IMR-90 (cell line): ENCODE results near the gene RGS19. TPM values are rescaled to one million over a fixed set of nuclear protein-coding genes. Genes with fewer than 3 reads are reported as not detected.

Experiments
- ATAC-seq: fragments of 200-7000 bp; cut with Tn5 transposase; 2 replicates; pipeline ENCODE4 v1.9.1; 2020; ENCODE audit warnings: low read depth, mild to moderate bottlenecking, moderate library complexity
- BruUV-seq: library from RNA; stranded (reverse); fragments of 400-500 nt; replicated peaks from 2 replicates; lab custom pipeline; 2021; lab: Mats Ljungman, UMichigan
- CTCF ChIA-PET: fragments of 300-600 bp; formaldehyde crosslinking; extraction: SDS; loops from one replicate; lab custom pipeline; 2021; ENCODE audit warnings: antibody characterized with exemption; lab: Yijun Ruan, JAX
- POLR2A ChIA-PET: fragments of 300-600 bp; sonication (Branson Sonifier 250); formaldehyde crosslinking; loops from one replicate; lab custom pipeline; 2022; ENCODE audit warnings: antibody characterized with exemption; ENCODE audit not compliant: unreplicated experiment; lab: Charles Lee
- DNase-seq: peaks from one replicate; pipeline ENCODE4 v3.0.0; 2013
- H2AFZ ChIP-seq: replicated peaks from 2 replicates; pipeline ENCODE3; 2013; ENCODE audit warnings: low read length, mild to moderate bottlenecking; ENCODE audit not compliant: poor library complexity
- H2AK5ac ChIP-seq: 2 replicates; pipeline ENCODE4 v1.6.1; 2013; ENCODE audit warnings: low read depth, low read length, inconsistent platforms
- H2AK9ac ChIP-seq: replicated peaks from 2 replicates; pipeline ENCODE3; 2013; ENCODE audit warnings: mild to moderate bottlenecking, low read depth, low read length, moderate library complexity; ENCODE audit not compliant: poor library complexity
- H2BK120ac ChIP-seq: 2 replicates; pipeline ENCODE4 v1.6.1; 2013; ENCODE audit warnings: low read depth, low read length, inconsistent platforms
- H2BK15ac ChIP-seq: 3 replicates; pipeline ENCODE4 v1.6.1; 2013; ENCODE audit warnings: low read depth, low read length, inconsistent platforms
- H2BK20ac ChIP-seq: 2 replicates; pipeline ENCODE4 v1.6.1; 2013; ENCODE audit warnings: low read depth, mild to moderate bottlenecking, inconsistent platforms, low read length, moderate library complexity
- H2BK5ac ChIP-seq: 2 replicates; pipeline ENCODE4 v1.6.1; 2013; ENCODE audit warnings: mild to moderate bottlenecking, low read depth, low read length, inconsistent platforms; ENCODE audit not compliant: poor library complexity, severe bottlenecking
- H3K14ac ChIP-seq: replicated peaks from 2 replicates; pipeline ENCODE4 v1.6.1; 2013; ENCODE audit warnings: low read depth, low read length, inconsistent platforms
- H3K18ac ChIP-seq: 2 replicates; pipeline ENCODE4 v1.6.1; 2013; ENCODE audit warnings: low read depth, low read length, control low read depth
- H3K23ac ChIP-seq: 2 replicates; pipeline ENCODE4 v1.6.1; 2013; ENCODE audit warnings: low read depth, low read length, inconsistent platforms
- H3K27ac ChIP-seq: 2 replicates; pipeline ENCODE4 v1.5.1; 2013; ENCODE audit warnings: mild to moderate bottlenecking, control low read depth, low read length; ENCODE audit not compliant: insufficient read depth
- H3K27me3 ChIP-seq: 2 replicates; pipeline ENCODE4 v1.6.1; 2013; ENCODE audit warnings: low read length; ENCODE audit not compliant: control insufficient read depth, insufficient read depth
- H3K36me3 ChIP-seq: 2 replicates; pipeline ENCODE4 v1.6.1; 2013; ENCODE audit warnings: low read length, mixed read lengths; ENCODE audit not compliant: control insufficient read depth, insufficient read depth
- H3K4ac ChIP-seq: 2 replicates; pipeline ENCODE4 v1.6.1; 2013; ENCODE audit warnings: low read depth, low read length, inconsistent platforms
- H3K4me1 ChIP-seq: 2 replicates; pipeline ENCODE4 v1.6.1; 2013; ENCODE audit warnings: low read length, mixed read lengths; ENCODE audit not compliant: control insufficient read depth, insufficient read depth
- H3K4me2 ChIP-seq: 2 replicates; pipeline ENCODE4 v1.6.1; 2013; ENCODE audit warnings: low read depth, mild to moderate bottlenecking, control low read depth, low read length, moderate library complexity
- H3K4me3 ChIP-seq: 2 replicates; pipeline ENCODE4 v1.5.1; 2013; ENCODE audit warnings: low read depth, mild to moderate bottlenecking, control low read depth, low read length, moderate library complexity; ENCODE audit not compliant: insufficient read depth
- H3K56ac ChIP-seq: 2 replicates; pipeline ENCODE4 v1.6.1; 2013; ENCODE audit warnings: low read length, inconsistent platforms; ENCODE audit not compliant: insufficient read depth; ENCODE audit errors: extremely low read depth
- H3K79me1 ChIP-seq, 2 experiments: 2 replicates each; pipeline ENCODE4 v1.6.1; 2013; ENCODE audit warnings: low read length in 2 of 2, inconsistent platforms in 1 of 2, low read depth in 1 of 2
- H3K9ac ChIP-seq: 2 replicates; pipeline ENCODE4 v1.6.1; 2013; ENCODE audit warnings: low read depth, low read length, control low read depth
- H3K9me1 ChIP-seq: 2 replicates; pipeline ENCODE4 v1.6.1; 2013; ENCODE audit warnings: low read length, inconsistent platforms; ENCODE audit not compliant: insufficient read depth
- H3K9me3 ChIP-seq: 2 replicates; pipeline ENCODE4 v1.6.1; 2013; ENCODE audit warnings: low read length; ENCODE audit not compliant: control insufficient read depth, insufficient read depth
- H4K20me1 ChIP-seq: 2 replicates; pipeline ENCODE4 v1.6.1; 2013; ENCODE audit warnings: low read length, inconsistent platforms; ENCODE audit not compliant: insufficient read depth
- H4K5ac ChIP-seq: 2 replicates; pipeline ENCODE4 v1.6.1; 2013; ENCODE audit warnings: mild to moderate bottlenecking, low read depth, low read length, control low read depth
- H4K8ac ChIP-seq, 2 experiments: 2 replicates each; pipeline ENCODE4 v1.6.1; 2013; ENCODE audit warnings: low read depth in 2 of 2, low read length in 2 of 2, control low read depth in 1 of 2, inconsistent platforms in 1 of 2
- H4K91ac ChIP-seq: 2 replicates; pipeline ENCODE4 v1.6.1; 2013; ENCODE audit warnings: low read depth, low read length, inconsistent platforms; ENCODE audit not compliant: insufficient read depth
- BHLHE40 ChIP-seq: fragments of 150-350 bp; IDR thresholded peaks from 2 replicates; pipeline ENCODE4 v1.6.1; 2016; ENCODE audit warnings: mild to moderate bottlenecking, low read depth, low read length
- CEBPB ChIP-seq: IDR thresholded peaks from 2 replicates; pipeline ENCODE4 v1.6.1; 2012; ENCODE audit warnings: low read depth, low read length, improper control_type of control experiment
- CHD1 ChIP-seq: IDR thresholded peaks from 2 replicates; pipeline ENCODE4 v1.6.1; 2012; ENCODE audit warnings: low read depth, low read length, improper control_type of control experiment
- CTCF ChIP-seq: conservative IDR thresholded peaks from 2 replicates; pipeline ENCODE4 v1.5.1; 2012; ENCODE audit warnings: mild to moderate bottlenecking, low read depth, low read length, improper control_type of control experiment
- ELK1 ChIP-seq: fragments of 150-350 bp; IDR thresholded peaks from 2 replicates; pipeline ENCODE4 v1.6.1; 2016; ENCODE audit warnings: low read depth, mild to moderate bottlenecking, low read length, moderate library complexity, borderline replicate concordance
- FOS ChIP-seq: fragments of 150-350 bp; IDR thresholded peaks from 2 replicates; pipeline ENCODE4 v1.6.1; 2016; ENCODE audit warnings: low read depth, low read length
- MAFK ChIP-seq: IDR thresholded peaks from 2 replicates; pipeline ENCODE4 v1.6.1; 2012; ENCODE audit warnings: low read depth, low read length, improper control_type of control experiment
- MAZ ChIP-seq: IDR thresholded peaks from 2 replicates; pipeline ENCODE4 v1.6.1; 2012; ENCODE audit warnings: low read depth, mild to moderate bottlenecking, low read length, improper control_type of control experiment, moderate library complexity, borderline replicate concordance
- MXI1 ChIP-seq: IDR thresholded peaks from 2 replicates; pipeline ENCODE4 v1.6.1; 2012; ENCODE audit warnings: low read depth, mild to moderate bottlenecking, low read length, moderate library complexity, borderline replicate concordance
- NFE2L2 ChIP-seq: fragments of 150-350 bp; IDR thresholded peaks from 2 replicates; pipeline ENCODE4 v1.6.1; 2016; ENCODE audit warnings: low read depth, mild to moderate bottlenecking, low read length
- POLR2A ChIP-seq: IDR thresholded peaks from 2 replicates; pipeline ENCODE4 v1.6.1; 2012; ENCODE audit warnings: mild to moderate bottlenecking, low read depth, low read length
- RAD21 ChIP-seq: IDR thresholded peaks from 2 replicates; pipeline ENCODE4 v1.6.1; 2012; ENCODE audit warnings: low read length, improper control_type of control experiment
- RCOR1 ChIP-seq: IDR thresholded peaks from 2 replicates; pipeline ENCODE4 v1.6.1; 2012; ENCODE audit warnings: mild to moderate bottlenecking, low read length, improper control_type of control experiment; ENCODE audit not compliant: insufficient replicate concordance
- RFX5 ChIP-seq: IDR thresholded peaks from 2 replicates; pipeline ENCODE4 v1.8.0; 2012; ENCODE audit warnings: low read depth, mild to moderate bottlenecking, low read length, moderate library complexity
- SMC3 ChIP-seq: fragments of 150-350 bp; IDR thresholded peaks from 2 replicates; pipeline ENCODE4 v1.6.1; 2016; ENCODE audit warnings: low read depth, mild to moderate bottlenecking, antibody characterized with exemption, low read length, moderate library complexity
- USF2 ChIP-seq: fragments of 150-350 bp; IDR thresholded peaks from 2 replicates; pipeline ENCODE4 v1.6.1; 2017; ENCODE audit warnings: mild to moderate bottlenecking, antibody characterized with exemption, low read length, low read depth
- WGBS, 2 experiments: methylation state at CpG; one replicate each; pipeline versions ENCODE4 v1.1.5 to v1.1.7; 2013; ENCODE audit warnings: missing lambda C conversion rate in 2 of 2; ENCODE audit not compliant: insufficient read length in 1 of 2; ENCODE audit errors: extremely low coverage in 2 of 2; 5-methylcytosine and 5-hydroxymethylcytosine counted together
- dilution Hi-C: fragments of 300-500 bp; cut with HindIII; formaldehyde crosslinking; loops from one replicate; pipeline ENCODE4 v1.14.3; 2018; ENCODE audit warnings: low sequenced_read_pairs; ENCODE audit not compliant: unreplicated experiment
- in situ Hi-C: fragments of 300-500 bp; cut with MboI; formaldehyde crosslinking; loops from 3 replicates; pipeline ENCODE4 v1.14.3; 2019; ENCODE audit warnings: low sequenced_read_pairs, inconsistent platforms, mixed read lengths
- intact Hi-C: fragments of 100-400 bp; cut with micrococcal nuclease; formaldehyde crosslinking; loops from 2 replicates; pipeline ENCODE4 v1.10.0; 2022
- polyA plus RNA-seq, 3 experiments: library from polyadenylated mRNA; depleted of rRNA; stranded (reverse); fragments of >200 nt; gene quantifications; 2 replicates each; pipeline ENCODE4 v1.2.3, GENCODE V29; 2012; ENCODE audit warnings: low replicate concordance in 1 of 3
- total RNA-seq: library from RNA; depleted of rRNA; stranded (reverse); fragments of >200 nt; gene quantifications from 2 replicates; pipeline ENCODE4 v1.2.3, GENCODE V29; 2012

RGS19 gene
- total and polyA plus RNA-seq, 2 of the 4 experiments (the other 2 are of a cell fraction): 7.7 to 17.5 TPM

GRCh38 chr20:64050261-64051032 is 28.9 kb downstream of the RGS19 start:
- dilution Hi-C loops: no loop called here
- Histone ChIP-seq H3K18ac (no peak overlapping the region), H2BK20ac (no peak overlapping the region), H2AK9ac (peak overlapping the region; percentile 42), H3K4me1 (no peaks in the 10 kb centered on the region; the same call in 1 of the 2 replicates), H4K8ac (no peak overlapping the region), H3K14ac (no peak overlapping the region), H4K5ac (no peak overlapping the region), H2AK5ac (no peak overlapping the region), H3K27ac (no peak overlapping the region), H3K79me1 (no peaks in the 10 kb centered on the region), H2BK120ac (no peak overlapping the region), H3K36me3 (no peaks in the 10 kb centered on the region), H3K4ac (no peak overlapping the region), H3K9me3 (no peaks in the 10 kb centered on the region), H2BK5ac (no peak overlapping the region), H2BK15ac (no peak overlapping the region), H3K23ac (no peak overlapping the region), H4K91ac (no peak overlapping the region), H3K9me1 (no peaks in the 10 kb centered on the region), H2AFZ (no peak overlapping the region), H3K4me2 (no peak overlapping the region), H3K27me3 (peaks cover 61% of the 10 kb centered on the region), H4K20me1 (no peaks in the 10 kb centered on the region; the same call in 1 of the 2 replicates), H3K56ac (no peak overlapping the region), H3K9ac (no peak overlapping the region), H3K4me3 (no peak overlapping the region)
- in situ Hi-C loops: no loop called here
- no TSS peak for BruUV-seq
- no peak for ATAC-seq
- intact Hi-C loops: no loop called here
- DNase-seq: no peak
- TF ChIP-seq RFX5 (no peak), RCOR1 (no peak), NFE2L2 (no peak), SMC3 (no peak), POLR2A (no peak), BHLHE40 (no peak), MAFK (no peak), MAZ (no peak), CTCF (no peak), CHD1 (no peak), RAD21 (no peak), MXI1 (no peak), FOS (no peak), ELK1 (no peak), CEBPB (no peak), USF2 (no peak)
- no CpG with 5 or more reads among the region's 23 CpGs for WGBS, 2 experiments
- CTCF ChIA-PET: no interaction called here
- POLR2A ChIA-PET: no interaction called here
